ENCODE results near the gene LRMDA. TPM values are rescaled to one million over a fixed set of nuclear protein-coding genes. Genes with fewer than 3 reads are reported as not detected.

The LRMDA gene
- total RNA-seq, 3 donors from 2014 or later: 9.4 to 14.9 (median 10.3) TPM

DNA sequence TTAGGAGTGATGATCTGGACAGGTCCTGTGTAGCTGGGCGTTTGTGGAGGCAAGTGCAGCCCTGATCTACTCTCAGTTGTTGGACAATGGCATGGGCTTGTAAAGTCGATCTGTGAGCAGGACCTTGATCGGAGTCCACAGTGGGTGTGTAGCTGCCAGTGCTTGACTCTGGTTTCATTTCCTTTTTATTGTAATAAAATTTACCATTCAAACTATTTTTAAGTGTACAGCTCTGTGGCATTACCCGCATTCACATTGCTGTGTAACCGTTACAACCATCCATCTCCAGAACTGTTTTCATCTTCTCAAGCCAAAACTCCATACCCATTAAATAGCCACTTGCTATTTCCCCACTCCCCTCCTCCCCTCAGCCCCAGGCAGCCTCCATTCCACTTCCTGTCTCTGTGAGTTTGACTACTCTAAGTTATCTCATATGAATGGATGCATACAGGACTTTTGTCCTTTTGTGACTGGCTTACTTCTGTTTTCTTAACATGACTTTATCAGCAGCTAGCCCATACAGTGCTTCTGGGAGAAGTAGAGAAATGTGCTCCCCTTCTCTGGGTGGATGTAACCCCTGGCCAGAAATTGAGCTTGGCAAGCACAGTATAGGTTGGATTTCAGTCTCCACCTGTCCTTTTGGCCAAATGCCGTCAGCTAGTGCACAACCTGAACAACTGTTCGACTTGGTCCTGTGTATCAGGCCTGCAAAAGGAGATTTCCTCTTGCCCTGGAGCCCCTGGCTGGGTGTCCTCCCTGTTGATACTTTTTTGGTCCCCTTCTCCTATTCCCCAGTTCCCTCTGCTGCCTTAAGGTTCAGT is 180.0 kb downstream of the LRMDA start:
- no peaks in the 10 kb centered on the region for H3K36me3 ChIP-seq (ENCODE audit: low read depth)
- ATAC-seq: peak; percentile 96
- peak in 2 of 3 donors; percentile 44 to 74 for DNase-seq
- peaks cover 5% of the 10 kb centered on the region for H3K4me1 ChIP-seq (ENCODE audit: low read depth)
- H3K4me3 ChIP-seq: no peak overlapping the region
- no peaks in the 10 kb centered on the region for H3K9me3 ChIP-seq
- intact Hi-C loops (cut with DNase I, micrococcal nuclease): no loop called here
- TF ChIP-seq, protein P1, sequence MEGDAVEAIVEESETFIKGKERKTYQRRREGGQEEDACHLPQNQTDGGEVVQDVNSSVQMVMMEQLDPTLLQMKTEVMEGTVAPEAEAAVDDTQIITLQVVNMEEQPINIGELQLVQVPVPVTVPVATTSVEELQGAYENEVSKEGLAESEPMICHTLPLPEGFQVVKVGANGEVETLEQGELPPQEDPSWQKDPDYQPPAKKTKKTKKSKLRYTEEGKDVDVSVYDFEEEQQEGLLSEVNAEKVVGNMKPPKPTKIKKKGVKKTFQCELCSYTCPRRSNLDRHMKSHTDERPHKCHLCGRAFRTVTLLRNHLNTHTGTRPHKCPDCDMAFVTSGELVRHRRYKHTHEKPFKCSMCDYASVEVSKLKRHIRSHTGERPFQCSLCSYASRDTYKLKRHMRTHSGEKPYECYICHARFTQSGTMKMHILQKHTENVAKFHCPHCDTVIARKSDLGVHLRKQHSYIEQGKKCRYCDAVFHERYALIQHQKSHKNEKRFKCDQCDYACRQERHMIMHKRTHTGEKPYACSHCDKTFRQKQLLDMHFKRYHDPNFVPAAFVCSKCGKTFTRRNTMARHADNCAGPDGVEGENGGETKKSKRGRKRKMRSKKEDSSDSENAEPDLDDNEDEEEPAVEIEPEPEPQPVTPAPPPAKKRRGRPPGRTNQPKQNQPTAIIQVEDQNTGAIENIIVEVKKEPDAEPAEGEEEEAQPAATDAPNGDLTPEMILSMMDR (IDR thresholded peaks at IDR 0.05): no peak

DNA sequence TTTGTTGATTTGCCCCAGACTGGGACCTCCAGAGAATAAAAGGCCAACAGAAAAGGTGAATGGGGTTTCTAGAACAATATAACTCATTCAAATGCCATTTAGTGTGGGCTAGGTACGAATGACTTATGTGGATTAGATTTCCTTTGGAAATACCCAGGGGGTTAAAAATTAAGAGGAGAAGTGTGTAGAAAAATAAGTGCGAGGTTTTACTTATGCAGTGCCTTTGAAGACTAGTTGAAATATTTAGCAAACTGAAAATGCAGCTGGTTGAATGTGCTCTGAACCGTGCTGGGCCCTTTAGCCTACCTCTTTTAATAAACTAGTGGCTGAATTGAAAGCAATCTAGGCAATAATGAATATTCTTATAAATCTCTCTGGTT is 180.6 kb downstream of the LRMDA start:
- TF ChIP-seq, protein P1 (IDR thresholded peaks at IDR 0.05): no peak
- no peaks in the 10 kb centered on the region for H3K36me3 ChIP-seq (ENCODE audit: low read depth)
- no peak for ATAC-seq
- peaks cover 5% of the 10 kb centered on the region for H3K4me1 ChIP-seq (ENCODE audit: low read depth)
- intact Hi-C loops (cut with DNase I, micrococcal nuclease): no loop called here
- H3K4me3 ChIP-seq: no peak overlapping the region
- no peak for DNase-seq
- no peaks in the 10 kb centered on the region for H3K9me3 ChIP-seq

DNA sequence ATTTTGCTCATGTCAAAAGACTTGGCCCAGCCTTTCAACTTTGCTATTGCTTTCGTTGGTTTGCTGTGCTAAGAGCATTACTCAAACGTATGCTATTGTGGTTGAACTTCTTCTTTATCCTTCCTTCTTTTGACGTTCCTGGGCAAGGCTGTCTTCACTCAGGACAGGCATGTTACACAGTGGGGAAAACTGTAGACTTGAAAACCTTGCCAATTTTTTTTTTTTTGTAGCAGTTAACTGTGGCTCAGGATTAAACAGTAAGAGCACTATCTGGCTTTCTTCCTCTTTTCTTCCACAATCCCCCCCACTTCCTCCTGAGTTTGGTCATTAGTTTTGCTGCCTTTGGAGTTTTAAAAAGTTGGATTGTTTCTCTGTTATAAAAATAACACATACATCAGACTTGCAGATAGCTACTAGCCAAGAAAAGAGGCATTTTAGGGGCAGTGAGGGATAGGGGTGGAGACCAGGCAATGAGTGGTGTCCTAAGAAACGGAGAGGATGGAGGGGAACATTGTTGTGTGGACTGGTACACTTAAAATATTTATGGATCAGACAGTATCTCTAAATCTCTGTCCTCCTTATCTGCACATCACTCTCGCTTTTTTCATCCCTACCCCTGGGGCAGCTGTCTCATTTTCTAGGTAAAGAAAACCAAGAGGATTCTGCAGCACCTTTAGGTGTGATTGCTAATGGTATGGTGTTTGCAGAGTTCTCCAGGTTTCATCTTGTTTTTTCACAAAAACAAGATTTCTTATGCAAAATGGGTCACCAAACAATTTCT is 181.7 kb downstream of the LRMDA start:
- no peak overlapping the region for H3K4me3 ChIP-seq
- no peak for DNase-seq
- intact Hi-C loops (cut with DNase I, micrococcal nuclease): no loop called here
- no peaks in the 10 kb centered on the region for H3K9me3 ChIP-seq
- H3K36me3 ChIP-seq (ENCODE audit: low read depth): no peaks in the 10 kb centered on the region
- TF ChIP-seq, protein P1 (IDR thresholded peaks at IDR 0.05): no peak
- peaks cover 5% of the 10 kb centered on the region for H3K4me1 ChIP-seq (ENCODE audit: low read depth)
- peak; percentile 16 for ATAC-seq

DNA sequence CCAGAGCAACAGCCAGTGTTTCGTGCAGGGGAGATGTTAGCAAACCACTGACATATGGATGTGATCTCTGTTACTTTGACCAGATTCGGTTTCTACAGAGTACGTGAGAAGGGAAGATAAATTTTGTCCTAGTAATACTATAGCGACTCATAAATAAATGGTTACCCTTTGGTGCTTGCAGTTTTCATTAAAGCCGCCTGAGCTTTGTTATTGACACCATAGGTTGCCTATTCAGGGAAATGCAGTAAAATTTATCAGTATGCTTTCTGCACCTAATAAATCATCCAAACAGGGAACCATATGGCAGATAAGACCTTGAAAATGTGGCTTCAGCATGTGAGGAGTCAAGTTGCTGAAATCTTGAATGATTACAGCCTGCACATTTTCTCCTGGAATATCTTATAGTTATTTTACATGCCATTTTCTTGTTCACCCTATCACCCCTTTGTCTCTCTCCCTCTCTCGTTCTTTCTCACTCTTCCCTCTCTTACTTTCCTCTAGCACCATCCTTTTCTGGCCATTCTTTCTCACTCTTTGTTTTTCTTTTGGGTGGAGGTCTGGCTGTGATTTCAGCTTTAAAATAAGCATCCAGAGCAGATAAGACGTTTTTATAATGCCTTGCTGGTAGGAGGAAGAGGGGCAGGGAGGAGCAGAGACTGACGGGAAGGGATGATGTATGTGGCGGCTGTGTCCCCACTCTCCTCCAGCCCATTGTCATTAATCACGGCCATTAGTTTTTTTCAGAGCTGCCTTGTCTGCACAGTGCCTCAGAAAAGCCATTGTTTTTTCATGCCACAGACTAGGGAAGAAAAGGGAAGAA is 182.5 kb downstream of the LRMDA start:
- Histone ChIP-seq H3K36me3 (ENCODE audit: low read depth) (no peaks in the 10 kb centered on the region), H3K4me1 (ENCODE audit: low read depth) (peaks cover 5% of the 10 kb centered on the region), H3K9me3 (no peaks in the 10 kb centered on the region), H3K4me3 (no peak overlapping the region)
- DNase-seq (no peak), ATAC-seq (no peak)
- TF ChIP-seq, protein P1 (IDR thresholded peaks at IDR 0.05): no peak
- intact Hi-C loops (cut with DNase I, micrococcal nuclease): no loop called here

DNA sequence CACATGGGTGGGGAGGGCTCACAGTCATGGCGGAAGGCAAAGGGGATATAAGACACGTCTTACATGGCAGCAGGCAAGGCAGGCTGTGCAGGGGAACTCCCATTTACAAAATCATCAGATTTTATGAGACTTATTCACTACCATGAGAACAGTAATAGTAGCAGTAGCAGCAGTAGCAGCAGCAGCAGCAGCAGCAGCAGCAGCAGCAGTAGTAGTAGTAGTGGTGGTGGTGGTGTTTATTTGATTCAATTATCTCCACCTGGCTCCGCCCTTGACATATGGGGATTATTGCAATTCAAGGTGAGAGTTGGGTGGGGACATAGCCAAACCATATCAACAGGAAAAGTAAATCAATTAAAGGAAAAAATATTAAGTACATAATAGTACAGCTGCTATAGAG is 184.7 kb downstream of the LRMDA start:
- no peak overlapping the region for H3K4me3 ChIP-seq
- no peak for DNase-seq
- intact Hi-C loops (cut with DNase I, micrococcal nuclease): no loop called here
- no peak for ATAC-seq
- TF ChIP-seq, protein P1 (IDR thresholded peaks at IDR 0.05): no peak
- H3K9me3 ChIP-seq: no peaks in the 10 kb centered on the region
- H3K36me3 ChIP-seq (ENCODE audit: low read depth): no peaks in the 10 kb centered on the region
- H3K4me1 ChIP-seq (ENCODE audit: low read depth): no peaks in the 10 kb centered on the region

All from mucosa of descending colon (tissue), 3 donors.